SH-SY5Y (cell line): ENCODE measurements around the gene DGLUCY.

Experiments
- GATA2 ChIP-seq: IDR thresholded peaks from 2 replicates; pipeline ENCODE4 v1.6.1; 2011; ENCODE audit warnings: mild to moderate bottlenecking, low read depth, low read length
- GATA3 ChIP-seq: IDR thresholded peaks from 2 replicates; pipeline ENCODE4 v1.6.1; 2011; ENCODE audit warnings: low read depth, mild to moderate bottlenecking, low read length, moderate library complexity

DNA sequence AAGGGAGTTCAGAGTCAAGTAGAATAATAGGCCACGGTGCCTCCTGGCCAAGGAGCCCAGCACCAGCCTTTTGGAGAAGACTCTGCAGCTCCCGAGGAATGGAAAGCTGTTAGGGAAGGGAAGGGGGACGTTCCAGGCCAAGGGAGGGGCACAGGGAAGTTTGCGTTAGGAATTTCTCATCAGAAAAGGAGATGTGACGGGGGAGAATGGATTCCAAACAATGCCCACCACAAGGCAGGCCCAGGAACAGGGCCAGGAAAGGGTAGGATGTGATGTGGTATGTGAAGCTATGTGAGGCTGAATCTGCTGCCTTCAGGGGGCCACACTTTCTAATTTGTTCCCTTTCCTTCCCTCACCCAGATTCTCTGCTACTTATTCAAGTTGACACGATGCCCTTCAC is 46.0 kb downstream of the DGLUCY start:
- TF ChIP-seq GATA2 (no peak), GATA3 (no peak)
